HG02938 (cell line): ENCODE data around the gene RBPJL.

Source experiments
- ATAC-seq: cut with Tn5 transposase; IDR thresholded peaks from one replicate; pipeline ENCODE4 v1.9.1; 2021; ENCODE audit warnings: mild to moderate bottlenecking, moderate library complexity; ENCODE audit not compliant: unreplicated experiment

RBPJL gene

GRCh38 chr20:45316150-45317080, 9.8 kb downstream of the RBPJL start:
- ATAC-seq, result no peak

DNA sequence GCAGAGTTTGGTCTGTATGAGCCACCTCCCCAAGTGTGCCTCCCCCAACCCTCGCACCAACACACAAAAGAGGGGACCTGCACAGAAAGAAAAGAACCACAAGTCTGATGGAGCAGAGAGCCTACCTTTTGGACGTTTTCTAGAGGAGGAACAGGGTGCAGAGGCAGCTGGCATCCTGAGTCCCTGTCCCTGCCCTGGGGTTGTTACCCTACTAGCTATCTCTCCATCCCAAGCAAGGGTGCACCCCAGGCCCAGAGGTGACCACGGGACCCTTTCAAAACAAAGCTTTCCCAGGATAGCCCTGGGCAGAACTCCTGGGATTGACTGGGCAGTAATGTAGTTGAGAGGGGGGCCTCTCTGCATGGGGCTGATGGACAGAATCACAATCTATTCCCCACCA, 11.2 kb downstream of the RBPJL start:
- ATAC-seq, result no peak

- ATAC-seq, result no peak
Measured at GRCh38 chr20:45318386-45318939, 11.8 kb downstream of the RBPJL start.

GRCh38 chr20:45318948-45319347, 12.3 kb downstream of the RBPJL start:
- no peak for ATAC-seq

GRCh38 chr20:45320948-45321595, 14.4 kb downstream of the RBPJL start:
- ATAC-seq, result no peak

GRCh38 chr20:45322952-45323383, 16.3 kb downstream of the RBPJL start:
- no peak for ATAC-seq

DNA sequence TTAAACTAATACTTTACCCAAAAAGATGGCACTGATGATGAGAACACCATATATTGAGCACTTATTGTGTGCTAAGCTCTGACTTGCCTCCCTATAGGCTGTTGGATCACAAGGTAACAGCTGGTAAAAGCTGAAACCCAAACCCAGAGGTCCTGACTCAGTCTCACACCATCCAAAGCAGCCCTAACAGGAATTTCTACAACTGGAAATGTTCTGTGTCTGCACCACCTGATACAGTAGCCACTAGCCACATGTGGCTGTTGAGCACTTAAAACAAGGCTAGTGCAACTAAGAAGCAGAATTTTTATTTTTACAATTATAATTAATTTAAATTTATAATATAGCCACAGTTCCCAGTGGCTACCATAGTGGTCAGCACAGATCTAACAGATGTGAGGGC, 17.1 kb downstream of the RBPJL start:
- no peak for ATAC-seq

DNA sequence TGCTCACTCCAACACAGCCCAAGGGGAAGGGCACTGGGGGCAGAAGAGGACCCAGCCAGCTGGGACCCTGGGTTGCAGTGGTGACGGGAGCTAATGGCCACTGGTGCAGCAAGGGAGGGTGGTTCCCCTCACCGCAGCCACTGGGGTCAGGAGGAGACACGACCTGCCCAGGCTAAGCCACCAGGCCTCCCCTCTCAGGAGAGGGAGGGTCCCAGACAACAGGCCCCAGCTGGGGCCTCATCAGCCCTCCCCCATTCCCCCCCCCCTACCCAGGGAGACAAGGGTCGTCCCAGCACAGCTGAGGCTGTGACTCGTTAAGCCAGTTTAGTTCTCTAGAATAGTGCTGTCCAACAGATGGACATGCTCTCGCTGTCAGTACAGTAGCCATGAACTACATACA, 18.7 kb downstream of the RBPJL start:
- no peak for ATAC-seq

DNA sequence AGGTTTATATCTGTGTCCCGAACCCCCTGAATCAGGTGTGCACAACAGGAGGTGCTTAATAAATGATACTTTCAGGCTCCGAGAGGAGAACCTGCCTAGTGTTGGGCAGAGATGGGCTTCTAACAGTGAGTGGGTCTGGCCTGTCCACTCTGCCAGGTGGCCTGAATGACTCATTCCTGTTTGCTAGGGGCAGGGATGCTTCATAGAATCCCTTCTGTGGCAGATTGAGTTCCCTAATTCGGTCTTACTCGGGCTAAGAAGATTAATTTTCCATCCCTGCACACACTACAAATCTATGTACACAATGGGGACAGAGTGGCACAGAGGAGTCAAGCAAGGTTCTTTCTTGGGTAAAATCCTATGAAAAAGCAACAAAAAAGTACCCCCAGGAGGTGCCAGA, 21.8 kb downstream of the RBPJL start:
- ATAC-seq, result no peak

DNA sequence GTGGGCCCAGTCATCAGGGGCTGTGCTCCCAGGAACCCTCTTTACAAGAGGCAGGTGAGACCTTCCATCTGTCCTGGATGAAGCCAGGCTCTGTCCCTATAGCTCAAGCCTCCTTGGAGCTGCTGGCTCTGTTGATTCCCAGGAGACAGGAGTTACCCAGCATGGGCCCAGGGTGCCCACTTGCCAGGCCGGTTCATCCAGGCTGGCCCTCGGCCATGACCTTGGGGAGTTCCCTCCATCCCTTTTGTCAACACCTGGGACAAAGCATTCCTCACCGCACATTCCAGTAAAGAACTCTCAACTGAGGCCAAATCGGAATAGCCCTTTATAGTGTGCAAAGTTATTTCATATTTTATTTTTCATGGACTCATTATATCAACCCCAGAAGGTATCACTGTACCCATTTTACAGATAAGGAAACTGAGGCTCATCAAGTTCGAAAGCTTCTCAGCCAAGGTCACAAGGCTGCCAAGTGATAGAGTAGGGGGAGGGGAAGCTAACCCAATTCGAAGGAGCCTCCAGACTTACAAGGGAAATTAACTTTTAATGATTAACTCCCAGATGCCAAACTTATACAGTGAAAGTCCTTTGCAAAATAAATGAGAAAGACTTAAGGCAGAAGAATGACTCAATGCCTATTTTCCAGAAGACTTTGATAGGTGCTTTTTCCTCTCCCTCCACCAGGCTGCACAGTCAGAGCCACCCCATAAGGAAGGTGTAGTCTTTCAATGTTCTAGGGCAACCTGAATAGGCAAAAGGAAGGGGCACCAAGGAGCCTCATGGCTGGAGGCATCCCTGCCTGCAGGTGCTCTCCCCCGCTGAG, 23.1 kb downstream of the RBPJL start:
- no peak for ATAC-seq

- ATAC-seq, result no peak
Measured at GRCh38 chr20:45330476-45330875, 23.8 kb downstream of the RBPJL start.

DNA sequence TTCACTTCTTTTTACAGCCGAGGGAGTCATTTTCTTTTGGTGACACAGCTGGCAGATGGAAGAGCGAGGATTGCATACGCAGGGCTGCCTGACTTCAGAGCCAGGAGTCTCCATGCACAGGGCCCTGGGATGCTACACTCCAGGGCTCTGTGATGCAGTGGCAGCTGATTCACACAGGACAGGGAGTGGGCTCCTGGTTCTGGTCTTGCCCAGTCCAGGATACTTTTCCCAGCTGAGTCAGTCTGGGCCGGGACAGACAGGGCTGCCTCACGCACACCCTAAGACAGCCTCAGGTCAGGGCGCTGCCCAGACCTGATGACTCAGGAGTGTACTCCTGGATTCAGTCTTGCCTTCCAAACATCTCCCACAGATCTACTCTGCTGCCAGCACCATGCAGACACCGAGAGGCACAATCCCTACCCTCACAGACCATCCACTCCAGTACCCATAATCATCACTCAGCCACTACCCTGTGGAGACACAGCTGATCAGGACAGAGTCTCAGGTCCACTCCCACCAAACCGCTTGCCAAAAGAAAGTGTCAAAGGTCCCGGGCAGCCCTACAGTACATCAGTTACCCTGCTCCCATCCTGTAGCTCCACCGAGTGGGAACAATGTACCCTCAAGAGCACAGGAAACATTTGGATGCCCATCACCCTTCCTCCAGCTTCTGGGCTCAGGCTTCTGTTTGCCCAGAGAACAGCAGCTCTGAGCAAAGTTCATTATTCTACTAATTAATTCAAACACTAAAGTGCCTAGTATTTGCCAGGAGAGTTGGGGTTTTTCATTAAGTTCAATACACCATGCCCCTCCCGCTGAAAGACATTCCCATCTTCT, 30.1 kb downstream of the RBPJL start:
- no peak for ATAC-seq

- ATAC-seq, result no peak
Measured at GRCh38 chr20:45337367-45338120, 30.9 kb downstream of the RBPJL start.

- no peak for ATAC-seq
Measured at GRCh38 chr20:45338121-45339030, 31.7 kb downstream of the RBPJL start.

DNA sequence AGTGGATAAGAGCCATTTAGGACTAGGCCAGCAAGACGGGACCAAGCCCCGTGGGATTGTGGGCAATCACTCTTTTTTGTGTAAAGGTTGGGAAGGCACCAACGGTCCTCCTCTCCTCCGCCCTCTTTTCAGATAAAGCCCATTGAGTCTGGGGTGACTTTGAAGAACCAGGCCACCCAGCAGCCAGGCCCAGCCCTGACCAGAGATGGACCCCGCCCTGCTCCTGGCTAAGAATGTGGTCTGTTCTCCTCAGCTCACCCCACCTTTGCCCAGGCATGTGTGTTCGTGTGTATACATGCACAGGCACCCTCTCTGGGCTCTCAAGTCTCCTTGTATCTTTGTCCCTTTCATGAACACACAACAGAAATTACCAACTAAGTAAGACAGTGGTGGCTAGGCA, 32.4 kb downstream of the RBPJL start:
- ATAC-seq, result no peak

DNA sequence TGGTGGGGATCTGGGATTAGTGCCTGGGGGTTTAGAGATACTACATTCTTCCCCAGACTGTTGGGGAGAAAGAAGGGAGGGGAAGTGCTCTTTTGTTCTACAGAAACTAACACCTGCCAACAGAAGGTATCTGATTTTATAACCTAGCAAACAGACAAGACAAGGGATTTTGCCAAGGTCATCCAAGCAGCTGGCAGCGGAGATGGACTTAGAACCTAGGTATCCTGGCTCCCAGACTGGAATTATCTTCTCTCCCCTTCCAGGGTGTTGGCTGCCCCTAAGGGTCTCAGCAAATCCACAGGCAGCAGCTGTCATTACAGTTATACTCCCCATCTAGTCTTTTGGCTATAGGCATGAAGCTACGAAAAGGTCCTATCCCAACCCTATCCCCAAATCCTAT, 33.2 kb downstream of the RBPJL start:
- no peak for ATAC-seq

- no peak for ATAC-seq
Measured at GRCh38 chr20:45340236-45340847, 33.7 kb downstream of the RBPJL start.

- ATAC-seq, result no peak
Measured at GRCh38 chr20:45340951-45341350, 34.3 kb downstream of the RBPJL start.
